ENCODE measurements around the gene FEM1C.

DNA sequence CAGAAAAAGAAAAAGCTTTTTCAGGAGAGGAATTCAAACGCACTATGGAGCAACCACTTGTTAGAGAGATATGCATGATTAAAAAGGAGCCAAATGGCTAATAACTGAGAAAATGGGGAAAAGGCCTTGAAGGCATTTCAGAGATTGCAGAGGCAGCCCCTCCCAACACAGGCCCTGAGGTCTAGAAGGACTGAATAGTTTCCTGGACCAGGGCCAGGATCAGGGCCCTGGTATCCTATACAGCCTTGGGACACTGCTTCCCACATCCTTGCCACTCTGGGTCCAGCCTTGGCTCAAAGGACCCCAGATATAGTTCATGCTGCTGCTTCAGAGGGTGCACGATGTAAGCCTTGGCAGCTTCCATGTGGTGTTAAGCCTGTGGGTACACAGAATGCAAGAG is 20.7 kb upstream of the FEM1C start:
- TF ChIP-seq CTCF (IDR thresholded peaks at IDR 0.05) (no peak), POLR2AphosphoS5 (IDR thresholded peaks at IDR 0.05) (no peak)
